NCI-H128 (cell line): ENCODE results near the gene TMX3.

Experiments used
- DNase-seq: peaks from one replicate; lab custom pipeline; 2025; ENCODE audit not compliant: unreplicated experiment; lab: John Stamatoyannopoulos, UW

The TMX3 gene

DNA sequence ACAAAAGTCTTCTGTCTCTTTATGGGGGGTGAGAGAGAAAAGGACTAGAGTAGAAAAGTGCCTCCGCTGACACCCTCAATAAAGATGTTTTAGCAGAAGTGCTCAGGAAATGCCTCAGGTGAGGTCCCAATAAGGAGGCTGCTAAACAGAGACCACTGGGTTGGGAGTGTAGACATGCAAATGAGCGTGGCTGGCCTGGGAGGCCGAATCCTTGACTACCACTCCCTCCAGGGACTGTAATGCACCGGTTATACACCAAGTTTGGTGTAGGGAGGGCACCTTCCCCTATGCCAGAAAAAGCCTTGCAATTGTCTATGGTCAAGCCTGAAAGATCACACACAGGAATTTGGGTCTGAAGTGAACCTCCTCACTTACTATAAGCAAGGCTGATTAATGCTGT is 1.8 kb downstream of the TMX3 start:
- no peak for DNase-seq

GRCh38 chr18:68707646-68708045 is 7.3 kb downstream of the TMX3 start:
- no peak for DNase-seq

- no peak for DNase-seq
These were observed 9.8 kb downstream of the TMX3 start for GRCh38 chr18:68705119-68705518.

DNA sequence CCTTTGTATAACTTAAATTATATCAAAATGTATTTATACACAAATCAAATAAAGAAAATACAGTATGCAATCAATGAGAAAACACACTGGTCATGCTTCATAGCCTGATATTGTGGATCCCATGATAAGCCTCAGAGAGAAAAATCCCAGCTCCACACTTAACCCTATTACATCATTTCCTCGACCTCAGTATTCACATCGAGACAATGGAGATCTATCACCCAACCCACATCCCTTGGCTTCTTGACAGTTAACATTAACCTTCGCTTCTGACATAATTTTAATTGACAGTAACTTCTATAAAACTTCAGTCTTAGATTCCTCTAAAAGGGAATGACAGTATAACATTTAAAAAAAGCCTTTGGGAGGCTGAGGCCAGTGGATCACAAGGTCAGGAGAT is 11.6 kb downstream of the TMX3 start:
- no peak for DNase-seq

DNA sequence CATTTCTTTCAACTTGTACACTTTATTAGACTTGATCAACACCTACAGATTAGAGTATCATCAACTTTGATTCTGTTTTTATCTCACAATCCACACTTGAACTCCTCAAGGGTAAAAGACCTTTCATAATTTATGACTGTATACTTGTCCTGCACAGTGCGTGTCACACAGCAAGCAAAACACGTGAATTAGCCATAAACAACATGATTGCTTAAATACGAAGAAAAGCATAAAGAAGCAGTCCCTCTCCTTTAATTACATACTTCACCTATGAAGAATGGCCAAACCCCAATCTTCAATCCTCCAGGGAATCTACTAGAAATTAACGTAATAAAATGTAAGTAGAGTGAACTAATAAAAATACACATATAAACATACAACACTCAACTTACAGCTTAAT is 13.6 kb downstream of the TMX3 start:
- no peak for DNase-seq

DNA sequence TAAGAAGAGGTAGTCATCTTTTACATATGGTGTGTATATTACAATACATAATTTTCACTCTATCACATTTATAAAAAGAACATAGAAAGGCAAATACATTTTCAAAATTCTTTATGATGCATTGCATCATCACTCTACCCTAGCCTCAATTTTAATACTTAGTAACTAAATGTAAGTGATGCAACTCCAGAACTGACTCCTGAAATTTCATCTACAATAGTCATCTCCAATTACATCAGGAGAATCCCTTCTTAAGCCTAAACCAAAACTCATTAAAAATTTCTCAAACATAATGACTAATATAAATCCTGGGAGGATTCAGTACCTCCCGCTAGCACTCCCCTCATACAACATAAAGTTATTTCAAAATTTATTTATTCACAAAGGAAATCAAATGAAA is 15.9 kb downstream of the TMX3 start:
- DNase-seq: no peak

DNA sequence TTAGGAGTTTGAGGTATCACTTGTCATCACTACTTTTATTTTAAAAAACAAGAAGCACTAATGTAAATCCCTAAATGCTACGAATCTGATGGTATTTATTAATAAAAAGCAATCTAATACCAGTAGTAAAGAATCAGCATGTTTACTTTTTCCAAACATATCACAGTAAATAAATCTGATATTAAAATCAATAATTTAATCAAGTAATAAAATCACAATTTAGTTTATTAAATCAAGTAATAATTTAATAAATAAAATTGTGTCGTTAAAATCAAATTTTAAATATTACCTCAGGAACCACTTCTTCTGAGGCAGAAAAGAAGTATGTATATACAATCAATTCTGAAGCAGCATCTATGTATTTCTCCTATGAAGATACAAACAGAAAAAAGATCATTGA is 18.0 kb downstream of the TMX3 start:
- DNase-seq: no peak

- DNase-seq: no peak
These were observed 20.6 kb downstream of the TMX3 start for GRCh38 chr18:68694316-68694715.

DNA sequence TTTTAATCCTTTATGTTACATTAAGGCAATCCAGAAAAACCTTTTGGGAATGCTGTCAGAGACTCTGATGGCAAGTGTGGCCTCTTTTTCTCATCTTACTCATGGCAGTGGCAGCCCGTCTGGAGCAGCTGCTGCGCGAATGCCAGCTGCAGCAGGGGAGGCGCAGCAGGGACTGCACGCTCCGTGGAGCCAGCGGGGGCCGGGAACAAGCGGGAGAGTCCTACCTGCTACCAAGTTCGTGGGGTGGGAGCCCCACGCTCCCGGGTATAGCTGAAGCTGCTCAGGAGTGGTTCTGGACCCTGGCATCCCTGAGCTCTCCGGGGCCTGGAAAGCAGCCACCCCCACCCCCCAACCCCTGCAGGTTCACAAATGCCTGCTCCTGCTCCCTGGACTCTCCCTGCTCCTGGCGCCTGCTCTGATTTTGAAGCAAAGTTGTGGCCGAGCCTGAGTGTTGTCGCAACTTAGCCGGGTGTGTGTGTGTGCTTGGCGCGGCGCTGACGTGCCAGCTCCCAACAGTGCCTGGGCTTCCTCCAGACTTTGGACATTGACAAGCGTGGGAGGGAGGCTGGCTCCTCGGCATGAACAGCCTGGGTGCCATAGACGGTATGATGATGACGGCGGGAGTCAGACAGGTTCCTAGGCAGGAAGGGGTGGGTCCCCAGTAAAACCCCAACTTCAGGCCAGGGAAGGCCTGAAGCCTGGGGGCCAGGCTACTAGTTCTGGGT is 21.7 kb downstream of the TMX3 start:
- no peak for DNase-seq

GRCh38 chr18:68679528-68679927 is 35.4 kb downstream of the TMX3 start:
- no peak for DNase-seq

DNA sequence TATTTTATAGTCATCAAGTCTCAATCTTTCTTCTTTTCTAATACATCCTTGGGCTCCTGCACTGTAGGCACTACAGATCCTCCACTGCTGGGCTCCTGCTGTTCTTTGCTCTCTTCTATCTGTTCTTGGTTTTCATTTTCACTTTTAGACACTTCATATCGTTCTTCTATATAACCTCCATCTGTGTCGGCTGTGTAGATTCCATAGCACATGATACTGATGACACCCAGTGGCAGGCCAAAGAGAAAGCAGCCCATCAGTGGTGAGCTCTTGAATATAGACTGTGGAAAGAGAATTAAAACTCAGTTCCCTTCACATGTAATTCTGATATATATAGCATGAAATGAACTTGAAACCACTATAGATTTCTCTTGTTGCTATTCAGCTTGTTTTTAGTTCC is 38.0 kb downstream of the TMX3 start:
- no peak for DNase-seq

DNA sequence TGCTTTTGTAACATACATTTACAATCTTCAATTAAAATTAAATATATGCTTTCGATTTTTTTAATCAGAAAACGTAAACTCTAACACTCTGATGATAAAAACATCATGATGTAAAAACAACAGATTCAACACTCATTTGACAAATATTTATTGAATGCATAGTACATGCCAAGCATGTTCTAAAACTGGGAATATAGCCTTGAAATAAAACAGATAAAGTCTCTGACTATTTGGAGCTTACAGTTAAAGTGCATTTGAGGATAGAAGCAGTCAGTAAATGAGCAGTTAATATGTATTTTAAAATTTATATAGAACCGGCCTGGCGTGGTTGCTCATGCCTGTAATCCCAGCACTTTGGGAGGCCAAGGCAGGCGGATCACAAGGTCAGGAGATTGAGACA is 47.8 kb downstream of the TMX3 start:
- DNase-seq: no peak

DNA sequence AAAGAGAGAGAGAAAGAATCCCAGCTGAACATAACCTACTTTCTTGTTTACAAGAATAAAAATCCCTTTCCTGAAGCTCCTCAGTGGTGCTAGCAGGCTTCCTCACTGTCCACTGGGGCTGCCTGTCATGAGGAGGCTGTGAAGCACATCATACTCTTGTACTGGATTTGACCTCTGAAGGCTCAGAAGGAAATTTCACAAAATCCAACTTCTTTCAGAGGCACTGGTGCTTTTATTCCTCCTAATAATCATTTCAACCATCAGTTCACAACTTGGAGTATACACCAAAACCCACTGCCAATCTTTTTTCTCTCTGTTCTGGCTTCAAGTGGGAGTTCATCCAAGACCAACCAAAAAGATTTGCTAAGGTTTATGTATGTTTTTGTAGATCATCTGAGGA is 48.5 kb downstream of the TMX3 start:
- no peak for DNase-seq

DNA sequence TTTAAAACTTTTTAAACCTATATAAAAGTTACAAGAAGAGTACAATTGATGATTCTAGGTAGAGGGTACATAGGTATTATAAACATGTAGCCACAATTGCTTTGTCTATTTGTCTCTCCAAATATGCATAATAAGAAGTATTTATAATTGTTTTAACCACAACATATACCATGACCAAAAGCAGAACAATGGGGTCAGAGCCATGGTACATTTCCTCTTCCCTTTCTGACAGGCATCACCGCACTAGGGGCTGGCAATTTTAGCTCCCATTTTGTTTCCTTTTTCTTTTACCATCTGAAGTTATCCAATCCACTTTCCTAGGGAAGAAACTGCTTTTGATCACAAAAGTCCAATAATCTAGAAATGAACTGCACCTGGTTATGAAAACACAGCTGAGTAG is 49.3 kb downstream of the TMX3 start:
- DNase-seq: no peak

DNA sequence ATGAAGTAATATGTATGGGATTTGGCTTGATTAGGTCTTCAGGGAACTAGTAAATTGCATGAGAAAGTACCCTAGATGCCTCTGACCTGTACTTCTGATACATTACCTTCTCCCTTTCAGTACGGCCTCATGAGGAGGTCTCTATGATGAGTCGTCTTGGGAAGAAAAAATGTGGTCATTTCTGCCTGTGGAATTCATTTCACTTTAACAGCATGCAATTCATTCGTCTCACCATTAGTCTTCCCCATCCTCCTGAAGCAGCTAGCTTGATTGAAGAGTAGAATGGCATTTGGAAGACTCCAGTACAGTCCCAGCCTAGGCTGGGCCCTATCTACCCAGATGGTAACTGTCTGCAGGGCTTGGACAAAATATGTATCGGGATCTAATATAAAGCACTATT is 52.2 kb downstream of the TMX3 start:
- DNase-seq: no peak

DNA sequence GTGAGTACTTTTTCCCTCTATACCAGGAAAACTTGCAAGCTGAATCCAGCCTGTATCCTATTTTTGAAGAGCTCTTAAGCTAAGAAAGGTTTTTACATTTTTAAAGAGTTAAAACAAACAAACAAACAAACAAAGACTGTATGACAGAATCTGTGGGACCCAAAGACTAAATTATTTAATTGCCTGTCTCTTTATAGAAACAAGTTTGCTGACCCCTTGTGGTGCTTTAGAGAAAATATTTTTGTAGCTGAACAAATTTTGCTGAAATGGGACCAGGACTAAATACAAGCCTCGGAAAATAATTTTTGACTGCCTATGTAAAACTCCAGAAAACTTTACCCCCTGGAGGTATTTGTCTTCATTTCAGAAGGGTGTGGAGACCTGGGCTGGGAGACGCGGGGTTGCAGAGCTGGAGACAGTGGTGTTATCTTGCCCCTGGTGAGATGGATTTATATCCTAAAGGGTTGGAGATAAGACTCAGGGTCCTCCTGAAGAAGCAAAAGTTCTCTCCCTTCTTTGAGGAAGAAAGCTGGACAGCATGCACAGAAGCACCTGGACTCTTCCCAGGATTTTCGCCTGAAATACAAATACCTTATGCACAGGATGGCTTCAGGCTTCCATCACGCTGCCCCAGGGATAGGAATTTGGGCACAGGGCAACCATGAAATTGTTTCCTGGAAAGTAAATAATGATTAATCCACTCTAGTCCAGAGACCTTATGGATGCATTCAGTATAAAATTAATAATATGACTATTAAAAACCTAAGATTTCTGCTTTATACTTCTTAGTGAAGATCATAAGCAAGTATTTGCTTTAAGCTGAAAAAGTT is 54.3 kb downstream of the TMX3 start:
- DNase-seq: peak; percentile 24

- DNase-seq: no peak
These were observed 66.7 kb downstream of the TMX3 start for GRCh38 chr18:68648191-68648590.

DNA sequence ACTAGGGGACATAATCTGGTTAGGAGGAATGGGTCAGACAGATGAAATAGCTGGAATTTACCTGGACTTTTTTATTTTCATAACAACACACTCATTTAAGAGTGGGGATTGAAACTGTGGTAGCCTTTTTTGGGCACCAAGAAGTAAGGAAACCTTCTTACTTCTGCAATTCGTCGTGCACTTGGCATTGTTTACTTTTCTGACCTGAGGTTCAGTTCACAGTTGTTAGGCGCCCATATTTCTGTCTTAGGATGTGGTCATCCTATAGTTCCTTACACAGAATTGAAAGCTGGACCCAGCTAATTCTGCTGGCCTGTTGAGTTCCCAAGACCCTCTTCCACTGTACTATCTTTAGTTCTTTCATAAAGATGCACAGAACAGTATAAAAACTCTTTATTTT is 72.9 kb downstream of the TMX3 start:
- DNase-seq: no peak

- no peak for DNase-seq
These were observed 74.0 kb downstream of the TMX3 start for GRCh38 chr18:68640861-68641260.

DNA sequence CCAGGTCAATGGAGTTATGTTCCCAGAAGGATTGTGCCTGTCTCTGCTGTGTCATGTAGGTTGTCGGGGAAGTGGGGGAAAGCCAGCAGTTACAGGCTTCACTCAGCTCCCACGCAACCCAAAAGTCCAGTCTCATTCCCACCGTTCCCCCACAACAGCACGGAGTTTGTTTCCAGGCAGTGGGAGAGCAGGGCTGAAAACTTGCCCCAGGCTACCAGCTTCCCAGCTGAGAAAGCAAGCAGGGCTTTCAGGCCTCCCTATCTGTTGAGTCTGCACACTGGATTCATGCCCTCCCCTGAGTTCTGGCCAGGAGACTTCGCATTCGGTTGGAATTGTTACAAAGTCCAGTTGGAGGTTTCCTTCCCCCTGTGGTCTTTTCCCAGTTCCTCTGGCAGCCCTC is 76.3 kb downstream of the TMX3 start:
- DNase-seq: no peak

DNA sequence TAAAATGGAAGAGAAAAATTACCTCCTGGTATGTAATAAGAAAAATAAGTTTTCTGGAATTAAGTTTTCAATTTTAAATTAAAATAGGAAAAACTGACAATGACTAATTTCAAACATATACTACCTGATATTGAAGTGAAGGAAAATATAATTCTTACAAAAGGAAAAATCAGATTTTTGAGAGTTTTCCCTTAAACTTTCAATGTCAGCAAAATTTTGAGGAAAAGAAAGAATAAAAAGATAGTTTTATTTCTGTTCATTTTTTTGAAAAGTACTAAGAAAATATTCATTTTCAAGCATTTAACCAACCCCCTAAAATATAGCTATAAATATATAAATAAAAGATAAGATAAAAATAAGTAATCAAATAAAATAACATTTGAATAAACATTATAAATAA is 87.1 kb downstream of the TMX3 start:
- no peak for DNase-seq
